ENCODE data around the gene STK38. TPM values are rescaled to one million over a fixed set of nuclear protein-coding genes. Genes with fewer than 3 reads are reported as not detected.

STK38 gene
- total and polyA plus RNA-seq, 4 donors, result 9.3 to 21.8 (median 12.3) TPM

DNA sequence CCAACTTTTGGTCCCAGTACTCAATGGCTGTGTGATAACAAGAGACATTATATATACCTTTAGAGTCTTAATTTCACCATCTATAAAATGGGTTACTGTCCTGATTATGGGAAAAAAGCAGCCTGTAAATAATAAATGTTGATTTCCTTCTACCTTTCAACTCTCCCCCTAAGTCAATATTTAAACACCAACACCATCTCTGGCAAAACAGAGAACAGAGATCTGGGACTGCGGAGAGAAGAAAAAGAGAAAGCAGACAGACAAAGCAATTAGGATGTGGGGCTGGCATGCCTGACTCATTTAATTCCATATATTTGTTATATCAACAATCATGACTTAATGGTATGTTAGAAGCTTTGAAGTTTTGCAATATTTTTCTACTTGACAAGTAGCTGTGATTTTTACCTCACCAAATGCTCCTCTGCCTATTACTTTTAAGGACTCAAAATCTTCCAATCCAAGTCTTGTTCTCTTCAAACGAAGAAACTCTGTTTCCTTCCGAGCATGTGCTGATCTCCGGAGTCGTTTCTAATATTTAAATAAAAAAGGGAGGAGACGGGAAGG lies 23.3 kb downstream of the STK38 start:
- Histone ChIP-seq H3K27me3 (ENCODE audit: control insufficient read depth in 4 of 4, insufficient read depth in 4 of 4, low read length in 3 of 4) (no peaks in the 10 kb centered on the region), H3K9me3 (ENCODE audit: control insufficient read depth in 4 of 4, low read length in 3 of 4) (no peaks in the 10 kb centered on the region), H3K36me3 (ENCODE audit: control insufficient read depth in 4 of 4, insufficient read depth in 3 of 4, low read depth in 1 of 4, low read length in 3 of 4) (peaks cover 0 to 12% (median 9%) of the 10 kb centered on the region in 4 donors), H3K4me3 (ENCODE audit: low read depth in 1 of 3, low read length in 3 of 3) (peak overlapping the region in 1 of 3 donors; percentile 11), H3K27ac (ENCODE audit: low read depth in 1 of 2, low read length in 2 of 2) (peak overlapping the region; percentile 68 to 89), H3K4me1 (ENCODE audit: control insufficient read depth in 4 of 4, insufficient read depth in 4 of 4, low read length in 3 of 4) (peaks cover 6 to 25% (median 20%) of the 10 kb centered on the region in 4 donors), H3K9ac (ENCODE audit: low read depth in 1 of 2, low read length in 2 of 2) (peak overlapping the region; percentile 12 to 76)
- WGBS, result 32% methylated on average over 6 of the region's 6 CpGs
- TF ChIP-seq, protein P1, sequence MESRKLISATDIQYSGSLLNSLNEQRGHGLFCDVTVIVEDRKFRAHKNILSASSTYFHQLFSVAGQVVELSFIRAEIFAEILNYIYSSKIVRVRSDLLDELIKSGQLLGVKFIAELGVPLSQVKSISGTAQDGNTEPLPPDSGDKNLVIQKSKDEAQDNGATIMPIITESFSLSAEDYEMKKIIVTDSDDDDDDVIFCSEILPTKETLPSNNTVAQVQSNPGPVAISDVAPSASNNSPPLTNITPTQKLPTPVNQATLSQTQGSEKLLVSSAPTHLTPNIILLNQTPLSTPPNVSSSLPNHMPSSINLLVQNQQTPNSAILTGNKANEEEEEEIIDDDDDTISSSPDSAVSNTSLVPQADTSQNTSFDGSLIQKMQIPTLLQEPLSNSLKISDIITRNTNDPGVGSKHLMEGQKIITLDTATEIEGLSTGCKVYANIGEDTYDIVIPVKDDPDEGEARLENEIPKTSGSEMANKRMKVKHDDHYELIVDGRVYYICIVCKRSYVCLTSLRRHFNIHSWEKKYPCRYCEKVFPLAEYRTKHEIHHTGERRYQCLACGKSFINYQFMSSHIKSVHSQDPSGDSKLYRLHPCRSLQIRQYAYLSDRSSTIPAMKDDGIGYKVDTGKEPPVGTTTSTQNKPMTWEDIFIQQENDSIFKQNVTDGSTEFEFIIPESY (IDR thresholded peaks at IDR 0.05), result no peak
- TF ChIP-seq SP1 (IDR thresholded peaks at IDR 0.05) (no peak), HNF4G (IDR thresholded peaks at IDR 0.05) (no peak), GABPA (IDR thresholded peaks at IDR 0.05 in 1 of 2, conservative IDR thresholded peaks at IDR 0.05 in 1 of 2) (no peak), JUND (IDR thresholded peaks at IDR 0.05) (no peak), FOXA1 (IDR thresholded peaks at IDR 0.05) (peak; percentile 73), RXRA (IDR thresholded peaks at IDR 0.05) (no peak), NR2F2 (IDR thresholded peaks at IDR 0.05) (no peak), TAF1 (conservative IDR thresholded peaks at IDR 0.05) (no peak), FOXA2 (IDR thresholded peaks at IDR 0.05) (peak; percentile 82), YY1 (IDR thresholded peaks at IDR 0.05) (peak; percentile 14), RAD21 (IDR thresholded peaks at IDR 0.05) (peak in 1 of 2 donors; percentile 26), EGR1 (IDR thresholded peaks at IDR 0.05; ENCODE audit: low read depth in 2 of 2) (no peak), HNF4A (conservative IDR thresholded peaks at IDR 0.05) (no peak)
- TF ChIP-seq, protein P2, sequence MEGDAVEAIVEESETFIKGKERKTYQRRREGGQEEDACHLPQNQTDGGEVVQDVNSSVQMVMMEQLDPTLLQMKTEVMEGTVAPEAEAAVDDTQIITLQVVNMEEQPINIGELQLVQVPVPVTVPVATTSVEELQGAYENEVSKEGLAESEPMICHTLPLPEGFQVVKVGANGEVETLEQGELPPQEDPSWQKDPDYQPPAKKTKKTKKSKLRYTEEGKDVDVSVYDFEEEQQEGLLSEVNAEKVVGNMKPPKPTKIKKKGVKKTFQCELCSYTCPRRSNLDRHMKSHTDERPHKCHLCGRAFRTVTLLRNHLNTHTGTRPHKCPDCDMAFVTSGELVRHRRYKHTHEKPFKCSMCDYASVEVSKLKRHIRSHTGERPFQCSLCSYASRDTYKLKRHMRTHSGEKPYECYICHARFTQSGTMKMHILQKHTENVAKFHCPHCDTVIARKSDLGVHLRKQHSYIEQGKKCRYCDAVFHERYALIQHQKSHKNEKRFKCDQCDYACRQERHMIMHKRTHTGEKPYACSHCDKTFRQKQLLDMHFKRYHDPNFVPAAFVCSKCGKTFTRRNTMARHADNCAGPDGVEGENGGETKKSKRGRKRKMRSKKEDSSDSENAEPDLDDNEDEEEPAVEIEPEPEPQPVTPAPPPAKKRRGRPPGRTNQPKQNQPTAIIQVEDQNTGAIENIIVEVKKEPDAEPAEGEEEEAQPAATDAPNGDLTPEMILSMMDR (IDR thresholded peaks at IDR 0.05; ENCODE audit: low read depth, low read length, missing input control), result no peak
- TF ChIP-seq, protein P3, sequence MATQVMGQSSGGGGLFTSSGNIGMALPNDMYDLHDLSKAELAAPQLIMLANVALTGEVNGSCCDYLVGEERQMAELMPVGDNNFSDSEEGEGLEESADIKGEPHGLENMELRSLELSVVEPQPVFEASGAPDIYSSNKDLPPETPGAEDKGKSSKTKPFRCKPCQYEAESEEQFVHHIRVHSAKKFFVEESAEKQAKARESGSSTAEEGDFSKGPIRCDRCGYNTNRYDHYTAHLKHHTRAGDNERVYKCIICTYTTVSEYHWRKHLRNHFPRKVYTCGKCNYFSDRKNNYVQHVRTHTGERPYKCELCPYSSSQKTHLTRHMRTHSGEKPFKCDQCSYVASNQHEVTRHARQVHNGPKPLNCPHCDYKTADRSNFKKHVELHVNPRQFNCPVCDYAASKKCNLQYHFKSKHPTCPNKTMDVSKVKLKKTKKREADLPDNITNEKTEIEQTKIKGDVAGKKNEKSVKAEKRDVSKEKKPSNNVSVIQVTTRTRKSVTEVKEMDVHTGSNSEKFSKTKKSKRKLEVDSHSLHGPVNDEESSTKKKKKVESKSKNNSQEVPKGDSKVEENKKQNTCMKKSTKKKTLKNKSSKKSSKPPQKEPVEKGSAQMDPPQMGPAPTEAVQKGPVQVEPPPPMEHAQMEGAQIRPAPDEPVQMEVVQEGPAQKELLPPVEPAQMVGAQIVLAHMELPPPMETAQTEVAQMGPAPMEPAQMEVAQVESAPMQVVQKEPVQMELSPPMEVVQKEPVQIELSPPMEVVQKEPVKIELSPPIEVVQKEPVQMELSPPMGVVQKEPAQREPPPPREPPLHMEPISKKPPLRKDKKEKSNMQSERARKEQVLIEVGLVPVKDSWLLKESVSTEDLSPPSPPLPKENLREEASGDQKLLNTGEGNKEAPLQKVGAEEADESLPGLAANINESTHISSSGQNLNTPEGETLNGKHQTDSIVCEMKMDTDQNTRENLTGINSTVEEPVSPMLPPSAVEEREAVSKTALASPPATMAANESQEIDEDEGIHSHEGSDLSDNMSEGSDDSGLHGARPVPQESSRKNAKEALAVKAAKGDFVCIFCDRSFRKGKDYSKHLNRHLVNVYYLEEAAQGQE (IDR thresholded peaks at IDR 0.05), result no peak
- TF ChIP-seq, protein P4, sequence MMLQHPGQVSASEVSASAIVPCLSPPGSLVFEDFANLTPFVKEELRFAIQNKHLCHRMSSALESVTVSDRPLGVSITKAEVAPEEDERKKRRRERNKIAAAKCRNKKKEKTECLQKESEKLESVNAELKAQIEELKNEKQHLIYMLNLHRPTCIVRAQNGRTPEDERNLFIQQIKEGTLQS (IDR thresholded peaks at IDR 0.05), result no peak
- TF ChIP-seq, protein P5, sequence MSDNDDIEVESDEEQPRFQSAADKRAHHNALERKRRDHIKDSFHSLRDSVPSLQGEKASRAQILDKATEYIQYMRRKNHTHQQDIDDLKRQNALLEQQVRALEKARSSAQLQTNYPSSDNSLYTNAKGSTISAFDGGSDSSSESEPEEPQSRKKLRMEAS (IDR thresholded peaks at IDR 0.05), result no peak
- DNase-seq (ENCODE audit: low spot score), result no peak

All from liver (tissue), 9 donors.